Ureter (tissue), 1 donor: ENCODE measurements around the gene THRAP3. TPM values are rescaled to one million over a fixed set of nuclear protein-coding genes. Genes with fewer than 3 reads are reported as not detected.

Experiments used
- DNase-seq: peaks from one replicate; pipeline ENCODE4 v3.0.0-alpha.2; 2020; ENCODE audit warnings: low spot score
- total RNA-seq: library from RNA; stranded (reverse); gene quantifications from one replicate; pipeline ENCODE4 v1.2.4, GENCODE V29; 2023
- donor health status: DM: yes; HTN: yes; CAD: no.

Gene THRAP3
- total RNA-seq, 1 donor from 2014 or later = 129 TPM

DNA sequence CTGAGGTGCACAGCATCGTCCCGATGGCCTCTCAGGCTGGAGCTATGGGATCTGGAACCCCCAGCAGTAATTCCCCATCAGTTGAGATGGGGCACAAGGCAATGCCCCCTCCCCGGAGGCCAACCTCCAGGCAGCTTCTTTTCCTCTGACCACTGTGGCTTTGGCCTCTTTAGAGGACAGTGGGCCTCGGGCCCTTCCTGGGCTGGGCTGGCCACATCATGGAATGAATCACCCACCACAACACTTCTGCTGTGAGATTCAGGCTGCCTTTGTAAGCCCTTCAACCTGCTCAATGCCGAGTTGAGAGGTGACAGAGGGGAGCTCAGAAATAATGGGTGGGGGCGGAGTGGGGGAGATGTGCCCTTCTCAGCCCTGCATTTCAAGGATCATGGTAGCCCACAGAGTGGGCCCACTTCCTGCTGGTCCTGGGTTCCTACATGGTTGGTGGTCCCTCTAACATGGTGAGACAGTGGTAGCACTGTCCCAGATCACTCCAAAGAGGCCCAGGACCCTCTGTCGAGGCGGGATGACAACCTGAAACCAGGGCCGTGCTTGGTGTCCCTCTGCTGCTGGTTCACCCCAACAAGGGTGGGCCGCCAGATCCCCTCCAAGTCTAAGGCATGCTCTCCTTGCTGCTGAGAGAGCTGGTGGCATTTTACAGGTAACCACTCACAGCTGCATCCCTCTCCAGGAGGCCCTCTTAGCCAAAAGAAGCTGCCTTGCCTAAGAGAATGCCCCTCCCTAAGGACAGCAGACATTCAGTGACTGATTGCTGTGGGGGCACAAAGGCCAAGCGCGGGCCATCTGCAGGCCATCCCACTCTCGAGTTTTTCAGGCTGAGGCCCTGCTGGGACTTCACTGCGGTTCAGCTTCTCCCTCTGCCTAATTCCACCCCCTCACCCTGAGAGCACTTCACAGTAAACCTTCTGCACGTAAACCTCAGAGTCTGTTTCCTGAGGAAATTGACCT, 129.0 kb downstream of the THRAP3 start:
- no peak for DNase-seq

GRCh38 chr1:36354486-36354885, 130.2 kb downstream of the THRAP3 start:
- no peak for DNase-seq

Other genes starting within 250 kb of the THRAP3 start
- not detected for gene TEKT2, start 140.3 kb upstream of the THRAP3 start, total RNA-seq
- 24.1 TPM for gene ADPRS, start 135.6 kb upstream of the THRAP3 start, total RNA-seq
- 8.0 TPM for gene COL8A2, start 99.2 kb upstream of the THRAP3 start, total RNA-seq
- 55.0 TPM for gene TRAPPC3, start 75.0 kb upstream of the THRAP3 start, total RNA-seq
- gene MAP7D1, start 68.3 kb upstream of the THRAP3 start, total RNA-seq = 68.3 TPM
- 9.5 TPM for gene SH3D21, start 81.9 kb downstream of the THRAP3 start, total RNA-seq
- 12.4 TPM for gene EVA1B, start 99.2 kb downstream of the THRAP3 start, total RNA-seq
- 34.2 TPM for gene STK40, start 161.5 kb downstream of the THRAP3 start, total RNA-seq
- gene LSM10, start 173.5 kb downstream of the THRAP3 start, total RNA-seq = 28.9 TPM
- 13.4 TPM for gene OSCP1, start 226.0 kb downstream of the THRAP3 start, total RNA-seq
- gene MRPS15, start 239.9 kb downstream of the THRAP3 start, total RNA-seq = 59.9 TPM